Measurements from ENCODE around the gene TMEM178B. TPM values are rescaled to one million over a fixed set of nuclear protein-coding genes. Genes with fewer than 3 reads are reported as not detected.

TMEM178B gene
- total and polyA plus RNA-seq, 2 of the 4 experiments (the other 2 are of a cell fraction): under 0.01 to 0.05 TPM

GRCh38 chr7:141466151-141466904 is 392.5 kb downstream of the TMEM178B start:
- dilution Hi-C loops (cut with HindIII; ENCODE audit: low sequenced_read_pairs, unreplicated experiment) (no loop called here), intact Hi-C loops (cut with micrococcal nuclease) (no loop called here), in situ Hi-C loops (cut with MboI; ENCODE audit: low sequenced_read_pairs) (no loop called here)
- no peak for TF ChIP-seq NFE2L2 (IDR thresholded peaks at IDR 0.05; ENCODE audit: low read depth, low read length)
- TF ChIP-seq ELK1 (IDR thresholded peaks at IDR 0.05; ENCODE audit: borderline replicate concordance, low read depth, low read length): no peak
- TF ChIP-seq MAZ (IDR thresholded peaks at IDR 0.05; ENCODE audit: borderline replicate concordance, low read depth, low read length): no peak
- no peak for TF ChIP-seq CEBPB (IDR thresholded peaks at IDR 0.05; ENCODE audit: low read depth, low read length)
- TF ChIP-seq BHLHE40 (IDR thresholded peaks at IDR 0.05; ENCODE audit: low read depth, low read length): no peak
- TF ChIP-seq RFX5 (IDR thresholded peaks at IDR 0.05; ENCODE audit: low read depth, low read length): no peak
- no peak for TF ChIP-seq USF2 (IDR thresholded peaks at IDR 0.05; ENCODE audit: low read depth, low read length)
- no peak for TF ChIP-seq POLR2A (IDR thresholded peaks at IDR 0.05; ENCODE audit: low read depth, low read length)
- TF ChIP-seq RAD21 (IDR thresholded peaks at IDR 0.05; ENCODE audit: low read length): no peak
- Histone ChIP-seq H2BK15ac (ENCODE audit: low read depth, low read length) (no peak overlapping the region), H2AK9ac (replicated peaks; ENCODE audit: low read depth, low read length, poor library complexity) (no peak overlapping the region), H3K4me3 (ENCODE audit: insufficient read depth, low read depth, low read length) (no peak overlapping the region), H3K9me1 (ENCODE audit: insufficient read depth, low read length) (no peaks in the 10 kb centered on the region), H4K91ac (ENCODE audit: insufficient read depth, low read depth, low read length) (no peak overlapping the region), H3K4me1 (ENCODE audit: control insufficient read depth, insufficient read depth, low read length) (no peaks in the 10 kb centered on the region), H2AK5ac (ENCODE audit: low read depth, low read length) (no peak overlapping the region), H3K14ac (replicated peaks; ENCODE audit: low read depth, low read length) (no peak overlapping the region), H3K9me3 (ENCODE audit: control insufficient read depth, insufficient read depth, low read length) (peaks cover 6% of the 10 kb centered on the region; the same call in 1 of the 2 replicates), H3K27me3 (ENCODE audit: control insufficient read depth, insufficient read depth, low read length) (no peaks in the 10 kb centered on the region), H3K27ac (ENCODE audit: insufficient read depth, low read length) (no peak overlapping the region), H2AFZ (replicated peaks; ENCODE audit: low read length, poor library complexity) (no peak overlapping the region), H3K4ac (ENCODE audit: low read depth, low read length) (no peak overlapping the region), H3K56ac (ENCODE audit: extremely low read depth, insufficient read depth, low read length) (no peak overlapping the region), H2BK20ac (ENCODE audit: low read depth, low read length) (no peak overlapping the region), H4K5ac (ENCODE audit: low read depth, low read length) (no peak overlapping the region), H4K20me1 (ENCODE audit: insufficient read depth, low read length) (no peaks in the 10 kb centered on the region), H3K18ac (ENCODE audit: low read depth, low read length) (no peak overlapping the region), H2BK5ac (ENCODE audit: low read depth, low read length, poor library complexity, severe bottlenecking) (no peak overlapping the region), H3K9ac (ENCODE audit: low read depth, low read length) (no peak overlapping the region), H3K79me1 (ENCODE audit: low read depth in 1 of 2, low read length in 2 of 2) (no peaks in the 10 kb centered on the region), H3K36me3 (ENCODE audit: control insufficient read depth, insufficient read depth, low read length) (no peaks in the 10 kb centered on the region), H3K23ac (ENCODE audit: low read depth, low read length) (no peak overlapping the region), H3K4me2 (ENCODE audit: low read depth, low read length) (no peak overlapping the region), H2BK120ac (ENCODE audit: low read depth, low read length) (no peak overlapping the region), H4K8ac (ENCODE audit: low read depth in 2 of 2, low read length in 2 of 2) (no peak overlapping the region)
- DNase-seq (no peak), ATAC-seq (ENCODE audit: low read depth) (no peak)
- ChIA-PET POLR2A (ENCODE audit: unreplicated experiment) (no interaction called here), CTCF (interaction anchor here (0.6 kb wide), 1 partner anchor 494 kb away, joined by 3 read pairs; no protein-coding TSS in a partner anchor)
- no CpG with 5 or more reads among the region's 4 CpGs for WGBS, 2 experiments (ENCODE audit: extremely low coverage in 2 of 2, insufficient read length in 1 of 2)
- BruUV-seq (replicated peaks): no TSS peak

All from IMR-90 (cell line).